GM12872 (cell line): ENCODE measurements around the gene NPPB.

Experiments used
- TF ChIP-seq, protein P1 (sequence below): IDR thresholded peaks from 3 replicates; pipeline ENCODE4 v1.5.1; 2011; ENCODE audit warnings: low read depth, mild to moderate bottlenecking, low read length, moderate library complexity; ENCODE audit not compliant: insufficient read depth

NPPB gene

DNA sequence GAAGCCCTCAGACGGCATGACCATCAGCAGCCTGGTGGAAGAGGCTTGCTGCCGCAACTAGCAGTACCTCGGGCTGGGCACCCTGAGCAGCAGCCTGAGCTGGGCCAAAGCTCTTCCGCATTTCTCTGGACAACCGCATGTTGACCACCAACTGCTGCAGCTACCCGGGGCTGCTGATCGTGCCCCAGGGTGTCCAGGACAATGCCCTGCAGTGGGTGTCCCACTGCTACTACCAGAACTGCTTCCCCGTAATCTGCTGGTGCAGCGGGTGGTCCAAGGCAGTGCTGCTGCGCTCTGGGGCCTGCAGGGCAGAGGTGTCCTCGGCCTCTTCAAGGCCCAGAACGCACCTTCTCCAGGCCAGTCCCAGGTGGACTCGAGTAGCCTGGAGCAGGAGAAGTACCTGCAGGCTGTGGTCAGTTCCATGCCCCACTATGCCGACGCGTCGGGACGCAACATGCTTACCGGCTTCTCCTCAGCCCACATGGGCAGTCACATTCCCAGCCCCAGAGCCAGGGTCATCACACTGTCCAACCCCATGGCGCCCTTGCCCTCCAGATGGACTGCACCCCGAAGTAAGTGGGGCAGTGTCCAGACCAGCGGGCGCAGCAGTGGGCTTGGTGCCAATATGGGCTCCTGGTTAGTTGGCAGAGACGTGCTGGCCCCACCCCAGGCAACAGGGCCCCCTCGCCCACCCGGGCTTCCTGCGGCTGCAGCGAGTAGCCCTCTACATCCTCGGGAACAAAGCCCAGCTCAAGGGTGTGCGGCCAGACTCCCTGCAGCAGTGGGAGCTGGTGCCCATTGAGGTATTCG, 19.5 kb upstream of the NPPB start:
- TF ChIP-seq, protein P1, sequence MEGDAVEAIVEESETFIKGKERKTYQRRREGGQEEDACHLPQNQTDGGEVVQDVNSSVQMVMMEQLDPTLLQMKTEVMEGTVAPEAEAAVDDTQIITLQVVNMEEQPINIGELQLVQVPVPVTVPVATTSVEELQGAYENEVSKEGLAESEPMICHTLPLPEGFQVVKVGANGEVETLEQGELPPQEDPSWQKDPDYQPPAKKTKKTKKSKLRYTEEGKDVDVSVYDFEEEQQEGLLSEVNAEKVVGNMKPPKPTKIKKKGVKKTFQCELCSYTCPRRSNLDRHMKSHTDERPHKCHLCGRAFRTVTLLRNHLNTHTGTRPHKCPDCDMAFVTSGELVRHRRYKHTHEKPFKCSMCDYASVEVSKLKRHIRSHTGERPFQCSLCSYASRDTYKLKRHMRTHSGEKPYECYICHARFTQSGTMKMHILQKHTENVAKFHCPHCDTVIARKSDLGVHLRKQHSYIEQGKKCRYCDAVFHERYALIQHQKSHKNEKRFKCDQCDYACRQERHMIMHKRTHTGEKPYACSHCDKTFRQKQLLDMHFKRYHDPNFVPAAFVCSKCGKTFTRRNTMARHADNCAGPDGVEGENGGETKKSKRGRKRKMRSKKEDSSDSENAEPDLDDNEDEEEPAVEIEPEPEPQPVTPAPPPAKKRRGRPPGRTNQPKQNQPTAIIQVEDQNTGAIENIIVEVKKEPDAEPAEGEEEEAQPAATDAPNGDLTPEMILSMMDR = no peak

DNA sequence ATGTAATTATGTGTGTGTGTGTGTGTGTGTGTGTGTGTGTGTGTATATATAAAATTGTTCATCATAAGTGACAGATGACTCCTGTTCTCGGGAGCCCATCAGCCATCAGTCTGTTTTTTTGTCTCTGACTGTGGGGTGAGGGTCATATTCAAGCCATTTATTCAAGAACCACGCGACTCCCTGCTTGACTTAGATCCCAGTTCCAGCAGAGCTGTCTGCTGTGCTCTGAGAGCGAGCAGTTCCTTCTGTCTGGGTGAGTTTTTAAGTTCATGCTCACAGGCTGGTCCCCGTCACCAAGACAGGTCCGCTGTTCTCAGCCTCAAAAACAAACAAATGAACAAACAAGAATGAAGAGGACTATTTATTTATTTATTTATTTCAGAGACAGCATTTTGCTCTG, 18.3 kb upstream of the NPPB start:
- TF ChIP-seq, protein P1 = no peak

DNA sequence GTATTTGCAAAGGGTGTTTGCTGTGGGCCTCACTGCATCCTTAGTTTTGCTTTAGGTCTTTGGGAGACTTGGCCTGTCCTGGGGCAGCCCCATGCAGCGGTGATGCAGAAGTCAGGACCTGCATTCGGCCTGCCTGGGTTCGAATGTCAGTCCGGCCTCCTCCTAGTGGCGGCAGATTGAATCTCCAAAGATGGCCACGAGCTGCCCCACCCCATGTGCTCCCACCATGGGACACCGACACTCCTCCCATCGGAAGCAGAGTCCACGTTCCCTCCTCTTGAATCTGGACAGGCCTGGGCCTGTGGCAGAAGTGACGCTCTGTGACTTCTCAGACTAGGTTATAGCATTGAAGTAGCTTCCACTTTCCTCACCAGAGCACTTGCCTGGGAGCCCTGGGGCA, 16.3 kb upstream of the NPPB start:
- TF ChIP-seq, protein P1 = no peak

DNA sequence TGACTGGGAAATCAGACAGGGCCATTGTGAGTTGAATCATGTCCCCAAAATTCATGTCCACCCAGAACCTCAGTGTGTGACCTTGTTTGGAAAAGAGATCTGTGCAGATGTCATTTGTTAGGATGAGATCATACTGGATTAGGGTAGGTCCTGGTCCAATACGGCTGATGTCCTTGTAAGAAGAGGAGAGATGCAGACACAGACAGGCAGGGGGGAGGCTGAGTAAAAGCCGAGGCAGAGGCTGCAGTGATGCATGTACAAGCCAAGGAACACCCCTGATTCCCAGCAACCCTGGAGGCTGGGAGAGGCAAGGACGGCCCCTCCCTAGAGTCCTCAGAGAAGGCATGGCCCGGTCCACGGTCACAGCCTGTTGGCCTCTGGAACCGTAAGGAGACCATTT, 15.9 kb upstream of the NPPB start:
- TF ChIP-seq, protein P1 = no peak

DNA sequence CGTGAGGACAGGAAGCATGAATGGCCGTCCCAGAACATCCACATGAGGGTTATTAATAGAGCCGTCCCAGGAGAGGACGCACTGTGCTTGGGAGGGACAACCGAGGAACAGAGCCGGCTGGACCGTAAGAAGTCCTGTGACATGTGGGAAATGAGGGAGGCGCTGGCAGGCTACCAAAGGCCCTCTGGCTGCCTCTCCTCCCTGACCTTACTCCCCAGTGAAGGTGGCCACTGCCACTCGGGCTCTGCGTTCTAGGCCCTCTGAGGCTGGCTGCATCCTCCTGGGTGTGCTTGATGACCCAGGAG, 15.5 kb upstream of the NPPB start:
- TF ChIP-seq, protein P1 = no peak

DNA sequence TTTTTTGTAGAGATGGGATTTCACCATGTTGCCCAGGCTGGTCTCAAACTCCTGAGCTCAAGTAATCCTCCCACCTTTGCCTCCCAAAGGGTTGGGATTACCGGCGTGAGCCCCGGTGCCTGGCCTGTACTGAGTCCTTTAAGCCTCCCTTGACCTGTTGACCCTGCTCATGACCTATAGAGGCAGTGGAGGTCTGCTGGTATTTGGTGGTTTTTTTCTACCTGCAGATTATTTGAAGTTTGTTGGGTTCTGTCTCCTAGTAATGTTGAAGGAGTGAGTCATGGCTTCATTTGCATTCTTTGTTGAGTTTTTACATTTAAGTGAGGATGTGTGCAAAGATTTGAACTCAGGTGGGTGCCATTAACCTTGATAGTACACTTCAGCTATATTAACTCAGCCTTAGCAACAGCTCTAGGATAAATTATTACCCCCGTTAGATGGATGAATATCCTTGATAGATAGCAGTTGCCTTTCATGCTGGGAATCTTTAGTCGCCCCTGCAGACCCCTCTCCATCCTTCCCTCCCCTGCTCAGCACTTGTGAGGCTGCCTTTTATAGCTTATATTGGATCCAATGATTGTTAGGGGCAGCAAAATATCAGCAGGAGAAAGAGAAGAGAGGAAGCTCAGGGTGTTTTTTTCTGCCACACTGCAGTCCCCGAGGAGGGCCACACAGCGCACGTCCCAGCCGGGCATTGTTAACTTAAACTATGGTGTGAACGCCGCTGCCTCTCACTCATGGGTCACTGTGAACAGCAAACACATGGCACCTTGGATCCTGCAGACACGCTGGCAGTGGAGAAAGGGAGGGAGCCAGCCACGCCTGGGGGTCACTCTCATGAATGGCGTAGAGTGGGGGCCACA, 14.9 kb upstream of the NPPB start:
- TF ChIP-seq, protein P1 = no peak

DNA sequence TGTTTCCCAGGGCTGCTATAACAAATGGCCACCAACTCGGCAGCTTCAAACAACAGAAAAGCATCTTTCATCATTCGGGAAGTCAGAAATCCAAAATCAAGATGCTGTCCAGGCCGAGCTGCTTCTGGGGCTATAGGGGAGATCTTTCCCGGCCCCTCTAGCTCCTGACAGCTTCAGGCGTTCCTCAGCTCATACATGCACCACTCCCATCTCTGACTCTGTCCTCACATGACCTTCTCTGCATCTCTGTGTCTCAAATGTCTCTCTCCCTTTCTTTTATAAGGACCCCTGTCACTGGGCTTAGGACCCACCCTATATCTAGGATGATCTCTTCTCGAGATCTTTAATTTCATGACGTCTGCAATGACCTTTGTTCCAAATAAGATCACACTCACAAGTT, 13.8 kb upstream of the NPPB start:
- TF ChIP-seq, protein P1 = no peak
